AML-193 (cell line): ENCODE results near the gene PRTFDC1.
"Not testable (repeated sequence)": the region's sequence is repeated elsewhere in the genome, so short reads cannot be mapped to it uniquely, and the experiment has no call there.

Source experiments
- DNase-seq, 2 experiments: peaks; one replicate each; lab custom pipeline; 2025; lab: John Stamatoyannopoulos, UW

PRTFDC1 gene

DNA sequence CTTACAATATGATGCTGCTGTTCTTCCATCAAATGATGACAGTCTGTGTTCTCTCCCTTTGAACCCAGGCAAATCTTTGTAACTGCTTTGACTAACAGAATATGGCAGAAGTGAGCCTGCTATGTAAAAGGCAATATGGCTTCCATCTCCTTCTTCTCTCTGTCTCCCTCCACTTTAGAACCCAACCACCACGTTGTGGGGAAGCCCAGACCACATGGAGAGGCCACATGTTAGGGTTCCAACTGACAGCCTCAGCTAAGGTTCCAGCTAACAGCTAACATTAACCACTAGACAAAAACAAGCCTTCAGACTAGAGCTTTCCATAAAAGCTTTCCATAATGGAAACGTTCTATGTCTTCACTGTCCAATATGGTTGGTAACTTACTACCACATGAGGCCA lies 107.7 kb downstream of the PRTFDC1 start:
- no peak for DNase-seq

DNA sequence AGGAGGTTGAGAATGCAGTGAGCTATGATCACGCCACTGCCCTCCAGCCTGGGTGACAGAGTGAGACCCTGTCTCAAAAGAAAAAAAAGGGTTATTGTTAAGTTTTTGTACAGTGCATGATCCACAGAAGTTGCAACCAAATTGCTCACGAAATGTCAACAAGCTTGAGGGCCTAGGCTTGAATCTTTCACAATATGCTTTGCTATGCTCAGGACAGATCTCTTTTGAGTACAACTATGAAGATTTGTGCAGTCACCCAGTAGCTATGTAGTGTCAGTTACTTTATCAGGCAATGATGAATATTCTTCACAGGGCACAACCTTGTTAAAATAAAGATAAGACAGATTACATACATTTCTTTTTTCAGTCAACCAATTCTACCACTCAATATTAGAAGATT lies 109.2 kb downstream of the PRTFDC1 start:
- DNase-seq = no peak

DNA sequence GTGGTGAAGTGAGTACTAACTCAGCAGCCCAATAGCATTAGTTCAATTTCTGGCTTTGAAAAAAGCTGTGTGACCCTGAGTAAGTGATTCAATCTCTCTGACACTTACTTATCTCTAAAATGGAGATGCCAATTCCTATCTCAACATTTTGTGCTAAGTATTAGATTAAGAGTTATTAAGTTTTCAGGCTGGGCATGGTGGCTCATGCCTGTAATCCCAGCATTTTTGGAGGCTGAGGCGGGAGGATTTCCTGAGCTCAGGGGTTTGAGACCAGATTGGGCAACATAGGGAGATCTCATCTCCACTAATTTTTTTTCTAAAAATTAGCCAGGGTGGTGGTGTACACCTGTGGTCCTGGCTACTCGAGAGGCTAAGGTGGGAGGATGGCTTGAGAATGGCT lies 109.5 kb downstream of the PRTFDC1 start:
- DNase-seq = no peak

DNA sequence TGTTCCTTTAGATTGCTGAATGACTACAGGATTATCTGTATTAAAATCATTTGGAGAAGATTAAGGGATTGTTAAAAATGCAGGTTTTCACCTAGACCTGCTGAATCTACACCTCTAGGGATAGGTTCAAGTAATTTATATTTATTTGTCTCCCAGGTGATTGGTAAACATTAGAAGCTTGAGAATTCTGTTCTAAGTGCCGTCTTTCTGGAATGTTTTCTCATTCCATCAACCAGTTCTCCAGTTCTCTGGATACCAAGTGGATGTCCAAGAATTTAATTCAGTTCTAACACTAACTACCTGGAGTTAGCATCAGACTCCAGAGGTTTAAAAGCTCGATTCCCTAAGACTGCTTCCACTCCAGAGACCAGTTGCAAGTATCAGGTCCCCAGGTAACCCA lies 110.9 kb downstream of the PRTFDC1 start:
- DNase-seq = no peak

DNA sequence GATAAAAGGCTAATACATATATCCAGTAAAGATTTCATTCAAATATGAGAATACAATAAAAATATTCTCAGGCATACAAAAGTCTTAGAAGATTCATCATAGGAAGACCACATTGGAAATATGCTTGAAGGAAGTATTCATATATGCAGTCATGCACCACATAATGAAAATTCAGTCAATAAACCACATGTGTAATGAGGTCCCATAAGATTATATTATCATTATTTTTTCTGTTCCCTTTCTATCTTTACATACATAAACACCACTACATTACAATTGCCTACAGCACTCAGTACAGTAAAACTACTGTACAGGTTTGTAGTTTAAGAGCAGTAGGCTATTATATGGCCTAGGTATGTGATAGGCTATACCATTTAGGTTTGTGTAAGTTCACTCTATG lies 111.6 kb downstream of the PRTFDC1 start:
- DNase-seq = no peak

DNA sequence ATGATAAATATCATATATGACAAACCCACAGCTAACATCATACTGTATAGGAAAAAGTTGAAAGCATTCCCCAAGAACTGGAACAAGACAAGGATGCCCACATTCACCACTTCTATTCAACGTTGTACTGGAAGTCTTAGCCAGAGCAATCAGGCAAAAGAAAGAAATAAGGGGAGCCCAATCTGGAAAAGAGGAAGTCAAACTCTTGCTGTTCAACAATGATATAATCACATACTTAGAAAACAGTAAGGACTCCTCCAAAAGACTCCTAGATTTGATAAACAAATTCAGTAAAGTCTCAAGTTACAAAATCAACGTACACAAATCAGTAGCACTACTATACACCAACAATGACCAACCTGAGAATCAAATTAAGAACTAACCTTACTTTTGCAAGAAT lies 114.6 kb downstream of the PRTFDC1 start:
- DNase-seq = not testable (repeated sequence)

DNA sequence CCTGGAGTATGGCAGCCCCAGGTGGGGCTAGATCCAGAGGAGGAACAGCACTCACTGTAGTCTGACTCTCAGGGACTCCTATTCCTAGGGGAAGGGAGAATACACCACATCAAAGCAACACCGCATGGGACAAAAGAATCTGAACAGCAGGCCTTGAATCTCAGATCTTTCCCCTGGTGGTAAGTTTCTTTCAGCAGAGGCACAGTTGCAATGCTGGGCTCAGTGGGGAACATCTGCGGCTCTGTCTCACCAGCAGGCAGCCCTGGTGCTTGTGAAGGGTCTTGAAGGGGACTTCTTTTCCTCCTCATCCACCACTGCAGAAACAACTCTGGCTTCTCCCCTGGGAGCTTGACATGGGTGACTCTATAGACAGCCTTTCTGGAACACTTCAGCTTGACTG lies 117.5 kb downstream of the PRTFDC1 start:
- no peak for DNase-seq

DNA sequence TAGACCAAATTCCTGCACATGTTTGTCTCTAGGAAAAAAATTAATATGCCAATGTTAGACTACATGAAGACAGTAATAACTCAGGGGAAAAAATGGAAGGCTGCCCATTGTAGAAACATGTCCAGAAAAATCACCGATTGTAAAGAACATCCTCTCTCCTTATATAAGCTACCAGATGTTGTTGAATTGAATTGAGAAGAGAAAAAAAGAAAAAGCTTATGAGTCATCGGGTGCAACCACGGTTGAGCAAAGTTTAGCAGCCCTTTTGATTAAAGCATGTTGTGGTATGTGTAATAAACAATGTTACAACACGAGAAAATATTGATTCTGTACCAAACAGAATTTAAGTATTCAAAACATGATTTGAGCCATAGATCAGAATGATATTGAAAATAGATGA lies 126.4 kb downstream of the PRTFDC1 start:
- no peak for DNase-seq

DNA sequence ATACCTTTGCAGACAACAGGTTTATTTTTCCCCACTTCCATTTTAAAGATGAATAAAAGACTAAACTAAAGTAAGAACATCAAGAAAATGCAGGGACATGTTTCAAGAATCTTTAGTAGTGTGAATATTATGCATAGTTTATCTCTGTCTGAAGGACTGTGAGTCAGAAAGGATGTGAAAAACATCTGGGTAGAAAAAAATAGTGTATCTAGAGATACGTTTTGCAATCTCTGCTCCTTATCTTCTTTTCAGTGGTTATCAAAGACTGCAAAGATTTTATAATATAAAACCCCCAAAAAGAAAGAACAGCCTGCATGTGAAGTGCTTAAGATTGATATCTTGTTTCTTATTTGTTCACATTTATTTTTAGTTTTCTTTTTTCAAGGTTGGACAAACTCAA lies 126.9 kb downstream of the PRTFDC1 start:
- DNase-seq = no peak

DNA sequence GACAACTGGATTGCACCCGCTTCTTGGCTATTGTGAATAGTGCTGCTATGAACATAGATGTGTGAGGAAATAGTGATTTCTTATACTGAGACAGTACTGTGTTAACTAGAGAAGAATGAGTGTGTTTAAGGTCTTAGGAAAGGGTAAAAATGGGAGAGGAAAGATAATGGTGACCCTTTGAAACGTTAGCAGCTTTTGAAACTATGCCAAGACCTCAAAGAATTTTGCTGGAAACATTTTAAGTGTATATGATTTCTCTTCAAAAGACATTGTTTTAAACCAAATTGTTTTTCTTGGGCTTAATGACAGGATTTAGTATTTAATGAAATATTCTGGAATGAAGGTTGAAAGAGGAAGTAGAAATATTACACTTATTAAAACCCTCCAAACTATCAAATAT lies 127.9 kb downstream of the PRTFDC1 start:
- DNase-seq = no peak

DNA sequence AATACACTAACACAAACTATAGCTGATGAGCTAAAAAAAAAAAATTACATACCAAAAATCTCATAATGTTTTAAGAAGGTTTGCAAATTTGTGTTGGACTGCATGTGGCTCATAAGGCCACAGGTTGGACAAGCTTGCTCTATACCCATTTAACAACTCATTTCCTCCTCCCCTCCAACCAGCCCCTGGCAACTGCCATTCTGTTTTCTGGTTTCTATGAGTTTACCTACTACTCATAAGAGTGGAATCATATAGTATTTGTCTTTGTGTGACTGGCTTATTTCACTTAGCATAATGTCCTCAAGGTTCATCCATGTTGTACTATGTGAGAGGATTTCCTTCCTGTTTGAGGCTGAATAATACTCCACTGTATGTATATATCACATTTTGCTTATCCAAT lies 128.3 kb downstream of the PRTFDC1 start:
- no peak for DNase-seq

DNA sequence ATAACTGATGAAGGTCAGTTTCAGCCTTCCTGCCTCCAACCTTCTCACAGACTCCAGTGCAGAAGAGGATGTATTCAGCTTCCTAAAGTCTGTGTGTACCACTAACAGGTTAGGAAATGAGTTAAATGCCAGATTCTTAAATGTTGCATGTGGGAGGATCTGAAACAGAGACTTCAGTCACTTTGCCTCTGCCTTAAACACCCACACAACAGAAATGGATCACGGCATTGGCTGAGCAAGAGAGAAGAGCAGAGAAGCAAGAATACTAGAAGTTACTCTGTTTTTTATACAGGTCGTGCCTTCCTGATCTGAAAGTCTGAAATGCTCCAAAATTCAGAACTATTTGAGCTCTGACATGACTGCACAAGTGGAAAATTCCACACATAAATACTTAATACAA lies 129.8 kb downstream of the PRTFDC1 start:
- DNase-seq = no peak

DNA sequence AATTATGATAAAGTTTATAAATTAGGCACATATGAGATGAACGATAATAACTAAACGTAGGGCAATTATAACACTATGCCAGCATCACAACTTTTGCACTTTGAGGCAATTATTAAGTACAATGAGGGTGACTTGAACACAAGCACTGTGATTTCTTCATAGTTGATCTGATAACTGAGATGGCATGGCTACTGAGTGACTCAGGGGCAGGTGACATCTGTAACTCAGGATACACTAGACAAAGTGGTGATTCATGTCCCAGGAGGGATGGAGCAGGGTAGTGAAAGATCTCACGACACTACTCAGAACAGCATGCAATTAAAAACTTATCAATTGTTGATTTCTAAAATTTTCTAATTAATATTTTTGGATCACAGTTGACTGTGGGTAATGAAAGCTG lies 130.4 kb downstream of the PRTFDC1 start:
- DNase-seq = no peak

DNA sequence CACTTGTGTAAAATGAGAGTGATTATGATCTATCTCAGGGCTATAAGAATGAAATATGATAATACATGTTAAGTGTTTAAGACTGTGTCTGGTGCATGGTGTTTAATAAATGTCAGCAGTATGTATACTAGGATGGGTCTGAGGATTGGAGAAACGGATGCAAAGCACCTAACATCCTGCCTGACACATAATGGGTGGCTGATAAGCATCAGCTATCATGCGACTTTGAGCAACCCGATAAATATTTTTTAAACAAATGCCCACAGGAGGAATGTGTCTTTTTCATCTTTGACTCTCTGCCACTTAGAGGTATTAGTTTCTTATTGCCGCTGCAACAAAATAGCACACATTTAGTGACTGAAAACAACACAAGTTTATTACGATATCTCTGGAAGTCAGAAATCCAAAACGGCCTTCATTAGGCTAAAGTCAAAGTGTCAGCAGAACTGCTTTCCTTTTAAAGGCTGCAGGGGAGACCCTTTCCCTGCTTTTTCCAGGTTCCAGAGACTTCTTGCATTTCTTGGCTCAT lies 135.5 kb downstream of the PRTFDC1 start:
- DNase-seq = no peak

DNA sequence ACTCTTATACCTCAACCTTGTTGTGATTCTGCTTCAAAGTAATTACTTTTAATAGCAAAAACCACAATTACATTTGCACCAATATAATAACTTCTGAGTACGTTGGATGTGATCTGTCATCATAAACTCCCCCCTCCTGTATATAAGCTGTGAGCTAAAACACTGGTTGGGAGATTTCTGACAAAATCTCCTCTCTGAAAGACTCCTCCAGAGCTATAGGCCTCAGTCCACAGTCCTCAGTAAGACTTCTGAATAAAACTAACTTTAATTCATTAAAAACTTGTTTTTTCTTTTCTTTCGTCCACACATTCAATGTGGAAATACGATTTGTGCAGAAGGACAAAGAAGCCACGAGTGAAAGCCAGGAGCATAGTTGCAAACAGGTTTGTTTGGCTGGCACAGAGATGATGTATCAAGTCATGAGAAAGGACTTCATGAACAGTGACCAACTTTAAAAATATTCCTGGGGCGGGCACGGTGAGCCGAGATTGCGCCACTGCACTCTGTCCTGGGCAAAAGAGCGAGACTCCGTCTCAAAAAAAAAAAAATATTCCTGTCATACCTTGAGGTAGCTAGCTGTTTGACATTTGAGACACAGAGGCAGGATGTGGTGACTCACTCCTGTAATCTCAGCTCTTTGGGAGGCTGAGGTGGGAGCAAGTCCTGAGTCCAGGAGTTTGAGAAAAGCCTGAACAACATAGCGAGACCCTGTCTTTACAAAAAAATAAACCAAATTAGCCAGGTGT lies 137.7 kb downstream of the PRTFDC1 start:
- DNase-seq = no peak

DNA sequence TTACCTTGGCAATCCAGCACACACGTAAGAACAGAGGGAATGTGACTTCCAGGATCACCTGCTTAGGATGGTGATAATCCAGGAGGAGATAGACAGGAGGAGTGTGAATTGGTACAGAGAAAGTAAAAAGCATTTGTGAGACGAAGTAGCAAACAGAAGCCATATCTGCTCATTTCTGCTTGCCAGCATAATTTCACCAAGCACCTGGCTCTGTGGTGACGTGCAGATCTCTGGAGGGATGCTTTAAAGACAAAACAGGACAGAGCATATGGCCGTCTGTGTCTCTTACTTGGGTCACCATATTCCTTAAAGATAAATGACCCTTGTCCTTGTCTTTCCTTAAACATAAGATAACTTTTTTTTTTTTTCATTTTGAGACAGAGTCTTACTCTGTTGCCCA lies 138.6 kb downstream of the PRTFDC1 start:
- DNase-seq = no peak

DNA sequence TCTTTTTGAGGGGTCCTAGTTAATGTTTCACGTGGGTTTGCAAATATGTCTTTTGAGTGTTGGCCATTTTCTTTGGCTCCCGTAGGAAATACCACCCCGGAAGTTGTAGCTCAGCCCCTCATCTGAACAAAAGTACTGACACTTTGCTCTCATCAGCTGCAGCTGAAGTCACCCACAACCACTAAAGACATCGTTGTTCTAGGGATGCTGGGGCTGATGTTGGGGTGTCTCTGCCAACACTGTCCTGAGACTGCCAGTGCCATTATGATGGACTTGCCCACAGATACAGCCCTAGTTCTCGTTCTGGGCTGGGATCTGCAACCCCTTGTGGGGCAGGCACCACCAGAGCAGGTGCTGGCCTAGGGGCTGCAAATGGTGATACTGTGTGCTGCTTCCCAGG lies 146.1 kb downstream of the PRTFDC1 start:
- DNase-seq = no peak

DNA sequence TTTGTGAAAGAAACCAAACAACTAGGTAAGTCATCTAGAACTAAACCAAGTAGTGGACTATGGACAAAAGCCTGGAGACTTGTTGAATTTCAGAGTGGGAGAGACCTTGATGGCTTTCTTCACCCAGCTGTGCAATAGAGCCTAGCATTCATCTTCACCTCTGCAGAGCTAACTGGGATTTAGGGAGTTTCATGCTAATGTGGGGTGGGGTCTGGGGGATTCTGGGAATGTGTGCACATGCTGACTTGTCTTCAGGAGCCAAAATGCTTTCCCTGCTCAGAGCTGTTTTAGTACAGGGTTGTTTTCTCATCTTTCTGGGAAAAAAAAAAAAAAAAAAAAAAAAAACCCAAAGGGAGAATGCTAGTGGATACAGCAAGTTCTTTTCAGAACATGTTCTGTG lies 147.4 kb downstream of the PRTFDC1 start:
- DNase-seq = no peak

DNA sequence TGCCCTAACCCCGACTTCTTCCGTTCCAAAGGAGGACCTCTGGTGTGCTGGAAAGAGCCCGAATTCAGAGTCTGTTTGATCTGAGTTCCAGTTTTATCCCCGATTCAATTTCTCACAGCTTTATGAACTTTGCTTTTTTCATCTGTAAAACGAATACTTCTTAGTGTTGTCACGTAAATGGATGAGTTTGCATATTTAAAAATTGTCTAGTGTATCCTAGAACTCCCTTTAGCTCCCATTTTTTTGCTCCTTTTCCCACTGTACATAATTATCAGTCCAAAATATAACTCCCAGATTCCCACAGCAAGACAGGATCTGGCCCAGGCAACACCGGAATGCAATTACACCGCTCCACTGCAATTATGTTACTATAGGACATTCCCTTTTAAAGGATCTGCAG lies 148.0 kb downstream of the PRTFDC1 start:
- no peak for DNase-seq

DNA sequence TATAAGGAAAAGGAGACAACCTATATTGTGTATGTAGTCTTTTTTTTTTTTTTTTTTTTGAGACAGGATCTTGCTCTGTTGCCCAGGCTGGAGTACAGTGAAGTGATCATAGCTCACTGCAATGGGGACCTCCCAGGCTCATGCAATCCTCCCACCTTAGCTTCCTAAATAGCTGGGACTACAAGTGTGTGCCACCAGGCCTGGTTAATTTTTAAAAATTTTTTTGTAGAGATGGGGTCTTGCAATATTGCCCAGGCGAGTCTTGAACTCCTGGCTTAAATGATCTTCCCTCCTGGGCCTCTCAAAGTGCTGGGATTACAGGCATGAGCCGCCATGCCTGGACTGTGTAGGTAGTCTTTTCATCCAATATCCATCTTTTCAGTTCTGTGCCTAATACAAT lies 150.0 kb downstream of the PRTFDC1 start:
- no peak for DNase-seq

DNA sequence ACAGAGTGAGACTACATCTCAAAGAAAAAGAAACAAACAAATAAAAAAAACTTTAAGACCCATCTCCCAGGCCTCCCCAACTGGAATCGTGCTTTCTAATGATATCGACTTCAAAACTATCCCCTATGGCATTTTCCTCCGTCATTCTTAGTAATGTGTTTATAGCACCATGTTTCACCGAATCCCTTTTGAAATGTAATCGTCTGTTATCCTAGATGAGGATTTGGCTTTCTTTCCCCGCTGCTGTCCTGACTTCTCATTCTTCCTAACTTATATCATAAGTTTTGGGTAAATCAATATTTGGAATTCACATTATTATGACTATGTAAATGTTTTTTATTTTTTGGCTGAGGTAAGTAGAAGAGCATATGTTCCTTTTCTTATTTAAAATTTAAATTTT lies 151.5 kb downstream of the PRTFDC1 start:
- no peak for DNase-seq
